GM23338 (cell line): ENCODE results near the gene ABCC9. TPM values are rescaled to one million over a fixed set of nuclear protein-coding genes. Genes with fewer than 3 reads are reported as not detected.
A peak's percentile ranks its signal among the peaks of the same experiment; 100 is the strongest.
"Not testable (repeated sequence)": the region's sequence is repeated elsewhere in the genome, so short reads cannot be mapped to it uniquely, and the experiment has no call there.

Experiments
- ATAC-seq: fragments of 200-7000 bp; cut with Tn5 transposase; 3 replicates; pipeline ENCODE4 v1.9.1; 2020
- DNase-seq: peaks from one replicate; pipeline ENCODE4 v3.0.0-alpha.2; 2015; ENCODE audit warnings: low spot score
- H2AFZ ChIP-seq: fragments of 200-600 bp; sonication (generic); 2 replicates; pipeline ENCODE4 v1.8.0; 2016; ENCODE audit warnings: antibody characterized with exemption, mild to moderate bottlenecking, moderate library complexity
- H3F3A ChIP-seq: fragments of 200-600 bp; sonication (generic); replicated peaks from 2 replicates; pipeline ENCODE4 v1.8.0; 2017; ENCODE audit warnings: antibody characterized with exemption, mixed run types, low read depth
- H3K27ac ChIP-seq: fragments of 200-600 bp; sonication (generic); 2 replicates; pipeline ENCODE4 v1.6.1; 2016; ENCODE audit warnings: low read depth
- H3K27me3 ChIP-seq: fragments of 200-600 bp; sonication (generic); 2 replicates; pipeline ENCODE4 v1.8.0; 2016; ENCODE audit warnings: mild to moderate bottlenecking, mixed run types, moderate library complexity; ENCODE audit not compliant: insufficient read depth
- H3K36me3 ChIP-seq: fragments of 200-600 bp; sonication (generic); 2 replicates; pipeline ENCODE4 v1.8.0; 2016; ENCODE audit warnings: mild to moderate bottlenecking; ENCODE audit not compliant: insufficient read depth
- H3K4me1 ChIP-seq: fragments of 200-600 bp; sonication (generic); 2 replicates; pipeline ENCODE4 v1.8.0; 2016; ENCODE audit warnings: mild to moderate bottlenecking, moderate library complexity; ENCODE audit not compliant: insufficient read depth
- H3K4me2 ChIP-seq: fragments of 200-600 bp; sonication (generic); 2 replicates; pipeline ENCODE4 v1.7.1; 2017; ENCODE audit warnings: mixed run types
- H3K4me3 ChIP-seq: fragments of 200-600 bp; sonication (generic); 2 replicates; pipeline ENCODE4 v1.6.1; 2016; ENCODE audit warnings: mixed run types
- H3K79me2 ChIP-seq: fragments of 200-600 bp; sonication (generic); replicated peaks from 2 replicates; pipeline ENCODE4 v1.8.0; 2017; ENCODE audit warnings: mild to moderate bottlenecking; ENCODE audit not compliant: insufficient read depth
- H3K9me2 ChIP-seq: fragments of 200-600 bp; sonication (generic); 2 replicates; pipeline ENCODE4 v1.8.0; 2017; ENCODE audit not compliant: insufficient read depth
- H4K20me1 ChIP-seq: fragments of 200-600 bp; sonication (generic); replicated peaks from 2 replicates; pipeline ENCODE4 v1.8.0; 2017; ENCODE audit warnings: mild to moderate bottlenecking; ENCODE audit not compliant: insufficient read depth
- H3K27ac Mint-ChIP-seq: 2 replicates; pipeline ENCODE4 v1.8.0; 2020; ENCODE audit warnings: inconsistent platforms, mild to moderate bottlenecking, moderate library complexity, mixed read lengths
- H3K27me3 Mint-ChIP-seq: 3 replicates; pipeline ENCODE4 v1.8.0; 2022; ENCODE audit warnings: low read depth, mild to moderate bottlenecking, moderate library complexity, mixed read lengths, inconsistent platforms; ENCODE audit not compliant: insufficient read depth, poor library complexity
- H3K36me3 Mint-ChIP-seq: 3 replicates; pipeline ENCODE4 v1.8.0; 2021; ENCODE audit warnings: low read depth, mild to moderate bottlenecking, inconsistent platforms, moderate library complexity, mixed read lengths
- H3K4me1 Mint-ChIP-seq: 3 replicates; pipeline ENCODE4 v1.8.0; 2020; ENCODE audit warnings: mild to moderate bottlenecking, inconsistent platforms, mixed read lengths
- H3K4me3 Mint-ChIP-seq: 3 replicates; pipeline ENCODE4 v1.8.0; 2021; ENCODE audit warnings: moderate library complexity, mild to moderate bottlenecking, inconsistent platforms, mixed read lengths
- H3K9me3 Mint-ChIP-seq: 3 replicates; pipeline ENCODE4 v1.8.0; 2020; ENCODE audit warnings: moderate library complexity, mild to moderate bottlenecking, inconsistent platforms, mixed read lengths
- CREB1 ChIP-seq: fragments of 250-450 bp; sonication (Bioruptor Pico); IDR thresholded peaks from 2 replicates; pipeline ENCODE4 v1.5.0; 2020; ENCODE audit warnings: low read depth, mild to moderate bottlenecking, moderate library complexity
- CTCF ChIP-seq, 2 experiments: fragments of 200-600 bp in 1 of 2; sonication (generic) in 1 of 2; conservative IDR thresholded peaks; 2 replicates each; pipeline versions ENCODE4 v1.5.1 to v1.6.1; 2016 to 2017; ENCODE audit warnings: antibody characterized with exemption in 2 of 2, low read depth in 2 of 2, mild to moderate bottlenecking in 2 of 2, moderate library complexity in 1 of 2
- EZH2 ChIP-seq: fragments of 200-600 bp; sonication (generic); IDR thresholded peaks from one replicate; pipeline ENCODE4 v1.8.0; 2017; ENCODE audit warnings: antibody characterized with exemption, mild to moderate bottlenecking, low read depth; ENCODE audit not compliant: unreplicated experiment
- EZH2phosphoT487 ChIP-seq: fragments of 200-600 bp; sonication (generic); IDR thresholded peaks from one replicate; pipeline ENCODE4 v1.8.1; 2018; ENCODE audit warnings: antibody characterized with exemption; ENCODE audit not compliant: unreplicated experiment
- NANOG ChIP-seq: IDR thresholded peaks from 2 replicates; pipeline ENCODE4 v1.6.1; 2016; ENCODE audit warnings: antibody characterized with exemption, borderline replicate concordance
- POLR2AphosphoS5 ChIP-seq: IDR thresholded peaks from 2 replicates; pipeline ENCODE4 v1.6.1; 2016; ENCODE audit warnings: antibody characterized with exemption, low read depth
- REST ChIP-seq: IDR thresholded peaks from one replicate; pipeline ENCODE4 v1.6.1; 2018; ENCODE audit warnings: antibody characterized with exemption; ENCODE audit not compliant: unreplicated experiment
- ZNF114 ChIP-seq: fragments of 250-450 bp; sonication (Bioruptor Pico); IDR thresholded peaks from 2 replicates; pipeline ENCODE4 v1.5.0; 2020; ENCODE audit warnings: mild to moderate bottlenecking, moderate library complexity
- ZNF331 ChIP-seq: fragments of 250-450 bp; sonication (Bioruptor Pico); IDR thresholded peaks from 2 replicates; pipeline ENCODE4 v1.5.0; 2020; ENCODE audit warnings: low read depth, mild to moderate bottlenecking, moderate library complexity
- polyA plus RNA-seq: library from polyadenylated mRNA; unstranded; fragments of >200 nt; fragmentation: Nextera tagmentation; extraction: Ambion mirVana; gene quantifications from 2 replicates; pipeline ENCODE4 v1.2.1, GENCODE V29; 2016
- total RNA-seq: library from RNA; depleted of rRNA; stranded (reverse); fragments of >200 nt; shearing (Covaris generic); gene quantifications from 2 replicates; pipeline ENCODE4 v1.2.3, GENCODE V29; 2014

ABCC9 gene
- total and polyA plus RNA-seq, 2 experiments from 2014 or later: not detected

GRCh38 chr12:21929972-21930371 lies 11.3 kb downstream of the ABCC9 start:
- not testable (repeated sequence) for H3K27ac Mint-ChIP-seq, DNase-seq, H3K27me3 Mint-ChIP-seq, H3K36me3 Mint-ChIP-seq, H4K20me1 ChIP-seq, H3K27me3 ChIP-seq, H3K27ac ChIP-seq, H3K4me3 ChIP-seq, H3K4me1 ChIP-seq, H3K4me3 Mint-ChIP-seq, ATAC-seq, H2AFZ ChIP-seq, H3K4me1 Mint-ChIP-seq, H3K36me3 ChIP-seq, H3K4me2 ChIP-seq, H3K79me2 ChIP-seq, H3F3A ChIP-seq, H3K9me3 Mint-ChIP-seq, H3K9me2 ChIP-seq

GRCh38 chr12:21925296-21925913 lies 15.8 kb downstream of the ABCC9 start:
- TF ChIP-seq EZH2: no peak
- no peak for TF ChIP-seq CREB1 (CRISPR knock-in tag)
- Histone ChIP-seq H4K20me1 (no peaks in the 10 kb centered on the region), H3K4me3 (no peak overlapping the region), H3K9me2 (no peaks in the 10 kb centered on the region), H3K4me2 (no peak overlapping the region), H3K36me3 (no peaks in the 10 kb centered on the region), H3K27ac (no peak overlapping the region), H3K4me1 (no peaks in the 10 kb centered on the region; the same call in 1 of the 2 replicates), H3K27me3 (no peaks in the 10 kb centered on the region), H3K79me2 (no peaks in the 10 kb centered on the region), H3F3A (no peaks in the 10 kb centered on the region), H2AFZ (peak overlapping the region; percentile 20; the same call in 1 of the 2 replicates)
- no peak for ATAC-seq
- no peak for DNase-seq
- Mint-ChIP-seq H3K36me3 (no peaks in the 10 kb centered on the region), H3K27me3 (peaks cover 2% of the 10 kb centered on the region), H3K4me1 (no peaks in the 10 kb centered on the region), H3K9me3 (no peaks in the 10 kb centered on the region), H3K27ac (no peak overlapping the region), H3K4me3 (no peak overlapping the region)

- DNase-seq (no peak), ATAC-seq (no peak)
- Histone ChIP-seq H3K79me2 (no peaks in the 10 kb centered on the region), H3K4me2 (no peak overlapping the region), H3K36me3 (no peaks in the 10 kb centered on the region), H4K20me1 (no peaks in the 10 kb centered on the region), H3K27ac (no peak overlapping the region), H3K9me2 (no peaks in the 10 kb centered on the region), H2AFZ (no peak overlapping the region), H3F3A (no peaks in the 10 kb centered on the region), H3K27me3 (no peaks in the 10 kb centered on the region), H3K4me1 (no peaks in the 10 kb centered on the region; the same call in 1 of the 2 replicates), H3K4me3 (no peak overlapping the region)
- no peak overlapping the region for H3K27ac Mint-ChIP-seq
- H3K9me3 Mint-ChIP-seq: no peaks in the 10 kb centered on the region
- H3K36me3 Mint-ChIP-seq: no peaks in the 10 kb centered on the region
- H3K4me1 Mint-ChIP-seq: no peaks in the 10 kb centered on the region
- no peaks in the 10 kb centered on the region for H3K27me3 Mint-ChIP-seq
- no peak overlapping the region for H3K4me3 Mint-ChIP-seq
- TF ChIP-seq POLR2AphosphoS5: no peak
- TF ChIP-seq ZNF331: no peak
- no peak for TF ChIP-seq NANOG
These were observed 19.8 kb downstream of the ABCC9 start for GRCh38 chr12:21921436-21921835.

GRCh38 chr12:21918456-21918855 lies 22.8 kb downstream of the ABCC9 start:
- Mint-ChIP-seq H3K27me3 (no peaks in the 10 kb centered on the region), H3K27ac (no peak overlapping the region), H3K9me3 (no peaks in the 10 kb centered on the region), H3K4me1 (no peaks in the 10 kb centered on the region), H3K36me3 (no peaks in the 10 kb centered on the region), H3K4me3 (no peak overlapping the region)
- Histone ChIP-seq H3K9me2 (no peaks in the 10 kb centered on the region), H3K27me3 (no peaks in the 10 kb centered on the region), H3K4me1 (no peaks in the 10 kb centered on the region; the same call in 1 of the 2 replicates), H3F3A (no peaks in the 10 kb centered on the region), H3K36me3 (no peaks in the 10 kb centered on the region), H3K4me3 (no peak overlapping the region), H2AFZ (no peak overlapping the region), H3K4me2 (no peak overlapping the region), H3K27ac (no peak overlapping the region), H4K20me1 (no peaks in the 10 kb centered on the region), H3K79me2 (no peaks in the 10 kb centered on the region)
- ATAC-seq: no peak
- DNase-seq: no peak
- TF ChIP-seq EZH2 (no peak), ZNF114 (no peak), REST (no peak), EZH2phosphoT487 (no peak), CTCF (conservative IDR thresholded peaks at IDR 0.05; ENCODE audit: low read depth in 2 of 2) (no peak)
